Smooth muscle cell (in vitro differentiated cells): Measurements from ENCODE around the gene XCL1. TPM values are rescaled to one million over a fixed set of nuclear protein-coding genes. Genes with fewer than 3 reads are reported as not detected.

Experiments
- DNase-seq: peaks from one replicate; lab custom pipeline; 2025; ENCODE audit not compliant: unreplicated experiment; lab: John Stamatoyannopoulos, UW
- H2AFZ ChIP-seq: fragments of 200-600 bp; sonication (generic); 2 replicates; pipeline ENCODE4 v1.6.0; 2016; ENCODE audit warnings: antibody characterized with exemption, low read depth, mild to moderate bottlenecking
- H3F3A ChIP-seq: fragments of 200-600 bp; sonication (generic); 2 replicates; pipeline ENCODE4 v1.6.0; 2017; ENCODE audit warnings: antibody characterized with exemption, low read depth
- H3K27ac ChIP-seq: fragments of 200-600 bp; sonication (generic); 2 replicates; pipeline ENCODE4 v1.5.1; 2016; ENCODE audit warnings: low read depth, mild to moderate bottlenecking
- H3K27me3 ChIP-seq: fragments of 200-600 bp; sonication (generic); 2 replicates; pipeline ENCODE4 v1.6.1; 2016; ENCODE audit warnings: low read depth, mild to moderate bottlenecking
- H3K36me3 ChIP-seq: fragments of 200-600 bp; sonication (generic); 2 replicates; pipeline ENCODE4 v1.5.1; 2016; ENCODE audit warnings: low read depth
- H3K4me1 ChIP-seq: fragments of 200-600 bp; sonication (generic); 2 replicates; pipeline ENCODE4 v1.5.1; 2016; ENCODE audit warnings: low read depth
- H3K4me2 ChIP-seq: fragments of 200-600 bp; sonication (generic); 2 replicates; pipeline ENCODE4 v1.6.0; 2016; ENCODE audit warnings: mild to moderate bottlenecking
- H3K4me3 ChIP-seq: fragments of 200-600 bp; sonication (generic); 2 replicates; pipeline ENCODE4 v1.5.1; 2016; ENCODE audit warnings: mild to moderate bottlenecking
- H3K79me2 ChIP-seq: fragments of 200-600 bp; sonication (generic); 2 replicates; pipeline ENCODE4 v1.6.0; 2016; ENCODE audit warnings: low read depth, mild to moderate bottlenecking
- H3K9ac ChIP-seq: fragments of 200-600 bp; sonication (generic); 2 replicates; pipeline ENCODE4 v1.6.0; 2016; ENCODE audit warnings: low read depth
- H3K9me3 ChIP-seq: fragments of 200-600 bp; sonication (generic); replicated peaks from 2 replicates; pipeline ENCODE4 v1.5.1; 2016; ENCODE audit warnings: low read depth
- H4K20me1 ChIP-seq: fragments of 200-600 bp; sonication (generic); 2 replicates; pipeline ENCODE4 v1.6.0; 2016; ENCODE audit warnings: low read depth
- WGBS: methylation state at CpG from one replicate; pipeline ENCODE4 v1.1.7; 2016; ENCODE audit warnings: low lambda C conversion rate; 5-methylcytosine and 5-hydroxymethylcytosine counted together
- polyA plus RNA-seq: library from polyadenylated mRNA; unstranded; fragments of >200 nt; fragmentation: Nextera tagmentation; extraction: Ambion mirVana; gene quantifications from 2 replicates; pipeline ENCODE4 v1.2.1, GENCODE V29; 2016
- total RNA-seq: library from RNA; depleted of rRNA; stranded (reverse); fragments of >200 nt; gene quantifications from 2 replicates; pipeline ENCODE4 v1.2.3, GENCODE V29; 2014
- TF ChIP-seq, protein P1 (sequence below): fragments of 200-600 bp; sonication (generic); IDR thresholded peaks from 2 replicates; pipeline ENCODE4 v1.5.1; 2017; ENCODE audit warnings: borderline replicate concordance, mild to moderate bottlenecking, antibody characterized with exemption; ENCODE audit not compliant: insufficient read depth, poor library complexity, severe bottlenecking

XCL1 gene
- total and polyA plus RNA-seq, 2 experiments from 2014 or later, result 0.45 TPM; not detected in 1

DNA sequence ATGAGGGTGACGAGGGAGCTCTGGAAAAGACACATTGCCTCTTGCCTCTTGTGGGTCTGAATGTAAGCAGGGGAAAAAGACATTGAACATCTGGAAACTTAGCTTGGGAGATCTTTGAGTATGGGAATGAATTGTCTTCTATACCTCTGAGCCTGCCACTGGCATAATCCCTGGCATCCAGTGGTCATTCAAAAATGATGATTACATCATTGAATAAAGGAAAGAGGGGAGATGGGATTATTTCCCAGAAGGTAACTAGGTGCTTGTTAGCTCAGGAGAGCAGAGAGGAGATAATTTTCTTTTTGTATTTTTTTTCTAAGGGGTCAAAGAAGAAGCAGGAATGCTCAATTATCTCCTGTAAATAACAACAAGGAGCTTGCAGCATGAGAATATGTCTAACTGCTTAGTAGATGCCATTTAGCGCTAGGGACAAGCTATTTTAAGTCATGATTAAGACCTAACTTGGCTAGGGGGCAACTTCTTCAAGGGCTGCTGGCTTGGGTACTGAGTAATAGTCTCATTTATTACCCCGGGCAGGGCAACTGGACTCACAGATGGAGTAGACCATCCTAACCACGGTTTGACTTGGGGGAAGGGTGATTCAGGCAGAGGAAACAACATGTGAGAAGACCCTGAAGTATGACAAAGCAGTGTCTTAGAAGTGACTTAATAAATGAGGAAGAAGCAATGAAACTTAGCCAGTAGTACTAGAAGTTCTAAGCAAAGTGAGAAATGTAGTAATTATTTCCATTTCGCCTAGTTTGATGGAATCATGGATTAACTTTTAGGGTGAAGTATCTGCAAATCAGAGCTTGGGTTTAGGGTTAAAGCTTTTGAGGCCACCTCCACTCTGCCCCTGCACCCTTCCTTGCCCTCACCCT, 21.6 kb upstream of the XCL1 start:
- Histone ChIP-seq H3K4me2 (no peak overlapping the region), H3K27me3 (no peaks in the 10 kb centered on the region), H3K9me3 (no peaks in the 10 kb centered on the region), H4K20me1 (no peaks in the 10 kb centered on the region), H2AFZ (no peak overlapping the region), H3F3A (no peaks in the 10 kb centered on the region), H3K4me3 (no peak overlapping the region), H3K36me3 (no peaks in the 10 kb centered on the region), H3K79me2 (no peaks in the 10 kb centered on the region), H3K4me1 (no peaks in the 10 kb centered on the region), H3K27ac (no peak overlapping the region), H3K9ac (no peak overlapping the region)
- DNase-seq, result no peak
- 91% methylated on average over 5 of the region's 5 CpGs for WGBS
- TF ChIP-seq, protein P1, sequence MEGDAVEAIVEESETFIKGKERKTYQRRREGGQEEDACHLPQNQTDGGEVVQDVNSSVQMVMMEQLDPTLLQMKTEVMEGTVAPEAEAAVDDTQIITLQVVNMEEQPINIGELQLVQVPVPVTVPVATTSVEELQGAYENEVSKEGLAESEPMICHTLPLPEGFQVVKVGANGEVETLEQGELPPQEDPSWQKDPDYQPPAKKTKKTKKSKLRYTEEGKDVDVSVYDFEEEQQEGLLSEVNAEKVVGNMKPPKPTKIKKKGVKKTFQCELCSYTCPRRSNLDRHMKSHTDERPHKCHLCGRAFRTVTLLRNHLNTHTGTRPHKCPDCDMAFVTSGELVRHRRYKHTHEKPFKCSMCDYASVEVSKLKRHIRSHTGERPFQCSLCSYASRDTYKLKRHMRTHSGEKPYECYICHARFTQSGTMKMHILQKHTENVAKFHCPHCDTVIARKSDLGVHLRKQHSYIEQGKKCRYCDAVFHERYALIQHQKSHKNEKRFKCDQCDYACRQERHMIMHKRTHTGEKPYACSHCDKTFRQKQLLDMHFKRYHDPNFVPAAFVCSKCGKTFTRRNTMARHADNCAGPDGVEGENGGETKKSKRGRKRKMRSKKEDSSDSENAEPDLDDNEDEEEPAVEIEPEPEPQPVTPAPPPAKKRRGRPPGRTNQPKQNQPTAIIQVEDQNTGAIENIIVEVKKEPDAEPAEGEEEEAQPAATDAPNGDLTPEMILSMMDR, result no peak

DNA sequence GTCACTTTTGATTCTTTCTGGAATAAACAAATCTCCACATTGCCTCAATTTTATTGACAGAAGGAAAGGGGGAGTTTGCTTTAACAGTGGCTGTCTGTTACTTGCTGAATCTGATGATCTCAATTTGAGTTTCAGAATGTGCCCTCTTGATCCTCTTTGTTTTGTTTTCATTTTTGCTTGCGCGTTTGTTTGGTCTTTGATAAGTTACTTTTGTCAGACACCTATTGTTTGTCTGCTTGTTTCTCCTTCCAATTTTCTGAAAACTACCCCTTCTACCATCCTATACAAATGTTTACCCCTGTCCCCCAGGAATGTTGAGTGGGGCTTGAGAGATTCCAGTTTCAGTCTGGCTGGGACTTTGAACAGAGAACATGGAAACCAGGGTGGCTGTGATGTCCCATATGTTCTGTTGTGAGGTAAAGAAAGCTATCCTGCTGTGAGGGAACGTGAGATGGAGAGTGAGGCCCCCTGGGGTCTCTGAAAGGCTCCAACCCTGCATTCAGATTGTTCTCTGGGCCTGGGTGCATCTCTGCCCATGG, 20.8 kb upstream of the XCL1 start:
- Histone ChIP-seq H3K4me1 (no peaks in the 10 kb centered on the region), H3F3A (no peaks in the 10 kb centered on the region), H3K27ac (no peak overlapping the region), H3K9ac (no peak overlapping the region), H2AFZ (no peak overlapping the region), H3K36me3 (no peaks in the 10 kb centered on the region), H4K20me1 (no peaks in the 10 kb centered on the region), H3K4me3 (no peak overlapping the region), H3K27me3 (no peaks in the 10 kb centered on the region), H3K9me3 (no peaks in the 10 kb centered on the region), H3K4me2 (no peak overlapping the region), H3K79me2 (no peaks in the 10 kb centered on the region)
- TF ChIP-seq, protein P1, result no peak
- no peak for DNase-seq
- WGBS, result 84% methylated on average over 3 of the region's 3 CpGs

DNA sequence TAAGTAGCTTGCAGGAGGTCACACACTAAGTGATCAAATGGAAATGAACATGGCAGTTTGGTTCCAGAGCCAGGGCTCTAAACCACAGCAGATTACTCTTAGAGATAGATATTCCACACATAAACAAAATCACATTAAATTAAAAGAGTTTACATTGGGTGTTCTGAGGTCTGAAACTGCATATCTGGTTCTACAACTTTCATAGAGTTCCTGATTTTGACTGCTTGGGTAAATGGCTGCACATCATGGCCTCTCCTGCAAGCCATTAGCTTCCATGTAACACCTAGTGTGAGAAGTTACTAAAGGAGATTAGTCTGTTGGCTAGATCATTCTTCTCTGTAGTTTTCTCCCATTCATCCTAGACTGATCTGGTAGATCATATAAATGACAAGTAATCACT, 19.8 kb upstream of the XCL1 start:
- Histone ChIP-seq H3K4me1 (no peaks in the 10 kb centered on the region), H4K20me1 (no peaks in the 10 kb centered on the region), H3K27me3 (no peaks in the 10 kb centered on the region), H3K79me2 (no peaks in the 10 kb centered on the region), H3K4me3 (no peak overlapping the region), H2AFZ (no peak overlapping the region), H3K27ac (no peak overlapping the region), H3K4me2 (no peak overlapping the region), H3K36me3 (no peaks in the 10 kb centered on the region), H3K9me3 (no peaks in the 10 kb centered on the region), H3K9ac (no peak overlapping the region), H3F3A (no peaks in the 10 kb centered on the region)
- TF ChIP-seq, protein P1, result no peak
- DNase-seq, result no peak

DNA sequence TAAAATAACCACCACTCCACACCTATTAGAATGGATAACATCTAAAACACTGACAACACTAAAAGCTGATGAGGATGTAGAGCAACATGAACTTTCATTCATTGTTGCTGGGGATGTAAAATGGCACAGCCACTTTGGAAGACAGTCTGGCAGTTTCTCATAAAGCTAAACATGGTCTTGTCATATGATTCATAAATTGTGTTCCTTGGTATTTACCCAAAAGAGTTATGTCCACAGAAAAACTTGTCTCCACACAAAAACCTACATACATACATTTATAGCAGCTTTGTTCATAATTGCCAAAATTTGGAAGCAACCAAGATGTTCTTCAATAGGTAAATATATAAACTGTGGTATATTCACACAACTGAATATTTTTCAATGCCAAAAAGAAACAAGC, 16.0 kb upstream of the XCL1 start:
- Histone ChIP-seq H3K9me3 (no peaks in the 10 kb centered on the region), H3K27ac (no peak overlapping the region), H3K36me3 (no peaks in the 10 kb centered on the region), H3K27me3 (no peaks in the 10 kb centered on the region), H2AFZ (no peak overlapping the region), H4K20me1 (no peaks in the 10 kb centered on the region), H3K4me2 (no peak overlapping the region), H3K4me1 (no peaks in the 10 kb centered on the region), H3K9ac (no peak overlapping the region), H3K4me3 (no peak overlapping the region), H3F3A (no peaks in the 10 kb centered on the region), H3K79me2 (no peaks in the 10 kb centered on the region)
- DNase-seq, result no peak
- TF ChIP-seq, protein P1, result no peak
